GM18873 (cell line): ENCODE data around the gene GIN1.
"Not testable (repeated sequence)": the region's sequence is repeated elsewhere in the genome, so short reads cannot be mapped to it uniquely, and the experiment has no call there.

Source experiments
- ATAC-seq: cut with Tn5 transposase; IDR thresholded peaks from one replicate; pipeline ENCODE4 v1.9.1; 2021; ENCODE audit warnings: mild to moderate bottlenecking, moderate library complexity, moderate number of reproducible peaks; ENCODE audit not compliant: unreplicated experiment, low FRiP score

GIN1 gene

DNA sequence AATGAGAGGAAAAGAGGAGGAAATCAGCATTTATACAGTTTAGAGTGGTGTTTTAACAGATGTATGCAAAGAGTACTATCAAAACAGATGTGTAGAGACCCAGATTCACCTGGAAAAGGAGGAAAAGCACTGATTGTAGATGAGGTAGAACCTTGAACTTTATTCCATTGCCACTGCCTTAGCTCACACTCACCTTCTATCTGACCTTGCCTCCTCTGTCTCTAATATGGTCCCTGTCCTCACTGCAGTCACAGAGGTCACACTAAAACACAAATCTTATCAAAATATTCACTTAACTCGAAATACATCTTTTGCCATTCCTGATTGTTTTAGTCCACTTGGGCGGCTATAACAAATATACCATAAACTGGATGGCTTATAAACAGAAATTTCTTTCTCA is 7.0 kb downstream of the GIN1 start:
- no peak for ATAC-seq

DNA sequence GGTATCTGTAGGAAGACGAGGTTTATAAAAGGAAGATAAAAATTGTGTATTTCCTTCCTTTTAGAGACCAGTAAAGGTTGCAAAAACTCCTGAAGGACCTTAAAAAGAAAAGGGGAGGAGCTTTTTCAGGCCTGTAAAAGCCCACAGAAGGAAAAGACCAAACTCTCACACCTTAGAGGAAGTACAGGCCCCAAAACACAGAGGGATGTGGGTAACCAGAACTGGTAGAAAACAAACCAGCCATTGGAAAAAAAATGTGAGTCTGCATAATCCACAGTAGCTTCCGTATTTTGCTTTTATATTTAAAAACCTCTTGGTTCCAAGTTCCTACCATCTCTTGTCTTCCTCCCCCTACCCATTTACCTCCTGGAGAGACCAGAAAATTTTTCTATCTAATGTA is 8.5 kb downstream of the GIN1 start:
- no peak for ATAC-seq

DNA sequence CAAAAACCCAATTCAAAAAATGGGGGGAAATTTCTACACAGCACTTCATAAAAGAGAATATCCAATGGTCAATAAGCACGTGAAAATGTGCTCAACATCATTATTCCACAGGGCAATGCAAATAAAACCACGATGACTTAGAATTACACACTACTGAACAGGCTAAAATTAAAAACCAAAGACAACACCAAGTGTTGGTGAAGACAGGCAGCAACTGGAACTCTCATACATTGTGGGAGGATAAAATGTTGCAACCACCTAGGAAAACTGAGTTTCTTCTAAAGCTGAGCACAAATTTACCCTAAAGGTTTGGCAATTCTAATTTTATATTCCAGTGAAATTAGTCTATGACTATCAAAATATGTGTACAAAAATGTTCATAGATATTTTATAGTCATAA is 9.5 kb downstream of the GIN1 start:
- ATAC-seq, result no peak

DNA sequence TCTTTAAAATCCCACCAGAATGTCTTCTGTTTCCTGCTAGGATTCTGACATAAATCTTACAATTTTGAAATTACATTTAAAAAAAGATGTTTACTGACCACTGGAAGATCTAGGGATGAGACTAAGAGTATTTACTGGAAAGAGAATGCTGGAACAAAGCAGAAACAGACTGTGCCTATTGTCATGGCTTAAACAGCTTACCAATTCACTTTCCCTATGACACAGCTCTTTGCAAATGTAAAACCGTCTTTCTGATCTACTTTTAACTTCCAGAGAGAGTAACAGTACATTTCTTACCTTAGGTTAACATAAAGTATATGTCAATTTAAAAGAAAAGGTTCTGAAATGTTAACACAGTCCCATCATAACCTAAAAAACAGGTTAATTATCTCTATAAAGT is 10.7 kb downstream of the GIN1 start:
- ATAC-seq, result no peak

DNA sequence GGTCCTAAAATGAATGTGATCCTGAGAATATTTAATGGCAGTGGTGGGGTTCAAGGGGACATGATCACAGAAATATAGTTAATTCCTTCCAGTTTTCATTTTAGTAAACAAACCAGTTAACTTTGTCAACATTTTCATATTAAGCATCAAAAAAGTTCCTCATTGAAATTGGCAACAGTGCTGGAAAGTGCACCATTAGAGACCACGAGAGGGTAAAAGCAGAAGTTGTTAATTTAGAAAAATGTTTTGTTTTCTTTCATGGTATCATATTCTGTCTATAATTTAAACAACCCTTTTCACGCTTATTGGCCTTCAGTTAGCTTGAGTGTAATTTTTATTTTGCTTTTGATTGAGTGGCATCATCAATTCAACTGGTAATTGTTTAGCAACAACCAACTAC is 11.9 kb downstream of the GIN1 start:
- no peak for ATAC-seq

DNA sequence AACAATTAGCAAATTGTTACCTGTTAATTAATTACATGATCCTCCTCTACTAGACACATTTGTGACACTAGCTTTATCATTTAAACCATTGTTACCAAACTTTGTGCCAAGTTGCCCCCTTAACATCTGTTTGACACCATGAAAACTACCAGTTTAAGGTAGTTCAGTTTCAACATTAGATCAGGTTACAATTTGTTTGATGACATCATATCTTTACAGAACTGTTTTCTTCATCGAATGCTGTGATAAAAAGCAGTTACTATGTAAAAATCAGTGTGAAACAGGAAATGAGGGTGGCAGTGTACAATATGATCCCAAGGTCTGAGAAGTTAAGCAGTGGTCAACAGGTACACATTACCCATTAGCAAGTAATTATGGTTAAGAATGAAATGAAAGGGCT is 17.7 kb downstream of the GIN1 start:
- ATAC-seq, result no peak

DNA sequence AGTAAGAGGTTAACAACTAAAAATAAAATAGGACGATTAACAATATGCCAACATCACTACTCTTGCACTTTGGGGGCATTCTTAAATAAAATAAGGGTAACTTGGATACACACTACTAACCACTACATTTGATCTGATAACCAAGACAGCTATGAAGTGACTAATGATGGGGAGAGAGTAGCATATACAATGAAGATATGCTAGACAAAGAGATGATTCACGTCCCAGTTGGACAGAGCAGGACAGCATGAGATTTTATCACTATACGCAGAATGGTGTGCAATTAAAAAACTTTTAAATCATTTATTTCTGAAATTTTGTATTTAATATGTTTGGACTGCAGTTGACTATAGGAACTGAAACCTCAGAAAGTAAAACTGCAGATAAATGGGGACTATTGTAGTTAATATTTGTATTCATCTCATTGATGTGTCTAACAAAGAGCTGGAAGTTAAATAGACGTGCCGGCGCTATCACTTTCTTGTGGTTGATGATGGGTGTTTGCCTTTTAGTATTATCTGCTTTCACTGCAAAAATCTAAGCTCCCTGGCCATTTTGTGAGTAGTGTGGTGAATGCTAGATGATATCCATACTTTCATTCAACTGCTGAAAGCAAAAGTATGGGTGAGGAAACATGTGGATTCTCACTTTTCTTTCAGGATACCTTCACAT is 18.7 kb downstream of the GIN1 start:
- no peak for ATAC-seq

DNA sequence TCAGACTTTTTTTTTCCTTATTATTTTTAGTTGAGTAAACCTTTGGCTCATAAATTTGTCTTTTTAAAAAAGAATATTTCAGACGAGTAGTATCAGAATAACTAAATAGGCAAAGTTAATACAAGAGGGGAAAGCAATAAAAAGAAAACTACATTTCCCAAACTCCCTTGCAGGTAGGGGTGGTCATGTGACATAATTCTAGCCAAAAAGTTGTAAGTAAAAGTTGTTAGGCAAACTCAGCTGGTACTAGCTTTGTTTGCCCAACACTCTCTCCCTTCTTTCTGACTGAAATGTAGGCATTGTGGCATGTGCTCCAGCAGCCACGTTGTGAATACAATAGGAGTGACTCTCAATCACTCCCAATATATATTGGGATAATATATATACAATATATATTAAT is 20.9 kb downstream of the GIN1 start:
- no peak for ATAC-seq

DNA sequence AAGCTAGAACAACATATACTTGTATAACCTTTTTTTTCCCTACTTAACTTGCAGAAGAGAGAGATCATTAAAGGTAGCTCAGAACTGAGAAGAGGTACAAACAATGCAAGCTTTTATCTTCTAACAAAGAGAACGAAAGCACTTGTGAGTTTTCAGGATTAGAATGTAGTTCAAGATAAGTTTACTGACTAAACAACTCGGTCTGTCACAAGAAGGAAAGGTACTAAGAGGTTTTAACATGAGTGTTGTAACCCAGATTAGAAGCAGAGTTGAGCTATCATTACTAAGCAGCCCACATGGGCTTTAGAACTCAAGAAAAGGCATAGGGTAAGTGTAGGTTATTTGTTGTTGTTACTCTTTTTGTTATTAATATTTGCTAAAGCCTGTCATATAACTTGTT is 25.2 kb downstream of the GIN1 start:
- no peak for ATAC-seq

DNA sequence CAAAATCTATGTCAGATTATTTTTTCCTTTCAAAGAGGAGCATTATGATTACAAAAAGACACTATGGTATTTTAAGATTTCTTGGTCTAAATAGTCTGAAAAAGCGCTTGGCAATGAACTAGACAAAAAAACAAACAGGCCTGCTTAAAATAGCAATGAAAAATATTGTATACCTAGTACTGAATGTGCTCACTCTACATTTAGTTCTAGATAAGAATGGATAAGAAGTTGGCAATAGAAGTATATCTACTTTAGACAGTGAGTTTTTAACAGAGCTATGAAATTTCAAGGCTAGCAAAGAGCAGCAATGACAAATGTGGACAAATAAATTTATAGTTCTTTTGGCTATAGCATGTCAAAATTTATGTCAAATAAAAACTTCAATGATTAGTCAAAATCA is 26.2 kb downstream of the GIN1 start:
- ATAC-seq, result no peak

DNA sequence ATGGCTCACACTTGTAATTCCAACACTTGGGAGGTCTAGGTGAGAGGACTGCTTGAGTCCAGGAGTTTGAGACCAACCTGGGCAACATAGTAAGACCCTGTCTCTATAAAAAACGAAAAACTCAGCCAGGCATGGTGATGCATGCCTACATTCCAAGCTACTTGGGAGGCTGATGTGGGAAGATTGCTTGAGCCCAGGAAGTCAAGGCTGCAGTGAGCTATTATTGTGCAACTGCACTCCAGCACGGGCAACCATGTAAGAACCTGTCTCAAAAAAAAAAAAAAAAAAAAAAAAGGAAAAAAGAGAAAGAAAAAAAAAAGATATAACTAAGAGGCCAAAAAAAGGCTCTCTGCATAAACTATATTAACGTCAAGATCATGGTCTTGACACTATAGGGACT is 27.3 kb downstream of the GIN1 start:
- ATAC-seq, result no peak

DNA sequence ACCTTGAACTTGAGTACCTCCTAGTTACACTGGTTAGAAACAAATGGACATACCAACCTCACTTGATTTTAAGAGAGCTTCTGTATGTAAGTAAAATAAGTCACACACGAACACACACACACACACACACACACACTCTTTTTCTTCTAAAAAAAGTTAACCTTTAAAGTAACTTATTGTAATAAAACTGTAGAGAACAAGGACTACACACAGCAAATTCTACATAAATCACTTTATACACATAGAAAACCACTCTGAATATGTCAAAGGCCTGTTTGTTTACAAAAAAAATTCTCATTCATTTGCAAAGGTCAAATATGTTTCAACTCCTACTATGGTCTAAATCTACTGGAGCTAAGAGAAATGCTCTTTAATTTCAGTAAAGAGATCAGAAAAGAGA is 29.1 kb downstream of the GIN1 start:
- ATAC-seq, result no peak

DNA sequence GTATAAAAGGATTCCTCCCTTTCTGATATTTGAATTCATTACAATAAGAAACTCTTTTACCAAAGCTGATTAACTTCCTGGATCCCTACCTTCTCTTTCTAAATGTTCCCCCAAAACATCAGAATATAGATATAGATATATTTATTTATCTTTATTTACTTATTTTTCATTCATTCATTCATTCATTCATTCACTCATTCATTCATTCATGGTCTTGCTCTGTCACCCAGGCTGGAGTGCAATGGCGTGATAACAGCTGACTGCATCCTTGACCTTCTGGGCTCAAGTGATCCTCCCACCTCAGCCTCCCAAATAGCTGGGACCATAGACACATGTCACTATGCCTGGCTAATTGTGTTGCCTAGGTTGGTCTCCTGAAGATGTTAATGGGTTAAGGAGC is 30.7 kb downstream of the GIN1 start:
- ATAC-seq, result no peak

DNA sequence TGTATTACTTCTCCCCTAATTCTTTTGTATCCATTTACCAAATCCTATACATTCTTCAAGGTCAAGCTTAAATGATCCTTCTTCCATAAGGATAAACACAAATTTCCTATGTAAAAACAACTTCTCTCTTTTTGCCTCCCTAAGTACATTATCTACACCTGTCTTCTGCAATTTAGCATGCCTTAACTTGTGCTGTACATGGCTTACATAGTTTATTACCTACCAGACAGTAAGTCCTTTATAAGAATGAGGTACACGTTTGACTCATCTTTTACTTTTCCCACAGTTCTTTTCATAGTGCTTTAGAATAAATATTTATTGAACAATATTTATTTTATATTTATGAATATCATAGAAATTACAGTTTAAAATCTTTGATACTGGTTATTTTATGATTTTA is 33.4 kb downstream of the GIN1 start:
- no peak for ATAC-seq

DNA sequence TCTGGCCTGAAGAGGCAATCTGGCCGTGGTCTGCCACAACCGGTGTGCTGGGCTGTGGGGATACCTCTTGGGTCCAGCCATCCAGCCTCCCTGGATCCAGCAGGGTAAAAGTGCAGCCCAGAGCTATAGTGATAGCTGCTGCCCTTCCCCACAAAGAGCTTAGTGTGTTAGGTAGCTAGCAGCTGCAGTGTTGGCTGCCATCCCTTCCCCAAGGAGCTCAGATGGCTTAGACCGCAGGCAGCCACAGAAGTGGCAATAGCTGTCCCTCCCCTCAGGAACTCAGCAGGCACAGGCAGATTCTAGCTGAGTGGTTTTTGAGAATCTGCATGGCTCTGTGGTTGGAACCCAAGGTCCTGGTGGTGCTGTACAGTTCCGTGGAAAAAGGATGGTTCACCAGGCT is 40.1 kb downstream of the GIN1 start:
- no peak for ATAC-seq

DNA sequence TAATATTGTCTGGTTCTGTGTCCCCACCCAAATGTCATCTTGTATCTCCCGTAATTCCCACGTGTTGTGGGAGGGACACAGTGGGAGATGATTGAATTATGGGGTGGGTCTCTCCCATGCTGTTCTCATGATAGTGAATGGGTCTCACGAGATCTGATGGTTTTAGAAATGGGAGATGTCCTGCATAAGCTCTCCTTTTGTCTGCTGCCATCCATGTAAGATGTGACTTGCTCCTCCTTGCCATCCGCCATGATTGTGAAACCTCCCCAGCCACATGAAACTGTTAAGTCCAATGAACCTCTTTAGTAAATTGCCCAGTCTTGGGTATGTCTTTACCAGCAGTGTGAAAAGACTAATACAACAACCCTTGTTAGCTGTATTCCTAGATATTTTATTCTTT is 44.5 kb downstream of the GIN1 start:
- ATAC-seq, result no peak

DNA sequence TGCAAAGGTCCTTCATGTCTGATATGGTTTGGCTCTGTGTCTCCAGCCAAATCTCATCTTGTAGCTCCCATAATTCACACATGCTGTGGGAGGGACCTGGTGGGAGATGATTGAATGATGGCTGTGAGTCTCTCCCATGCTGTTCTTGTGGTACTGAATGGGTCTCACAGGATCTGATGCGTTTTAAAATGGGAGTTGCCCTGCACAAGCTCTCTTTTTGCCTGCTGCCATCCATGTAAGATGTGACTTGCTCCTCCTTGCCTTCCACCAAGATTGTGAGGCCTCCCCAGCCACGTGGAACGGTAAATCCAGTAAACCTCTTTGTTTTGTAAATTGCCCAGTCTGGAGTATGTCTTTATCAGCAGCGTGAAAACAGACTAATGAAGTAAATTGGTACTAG is 46.4 kb downstream of the GIN1 start:
- ATAC-seq, result not testable (repeated sequence)

DNA sequence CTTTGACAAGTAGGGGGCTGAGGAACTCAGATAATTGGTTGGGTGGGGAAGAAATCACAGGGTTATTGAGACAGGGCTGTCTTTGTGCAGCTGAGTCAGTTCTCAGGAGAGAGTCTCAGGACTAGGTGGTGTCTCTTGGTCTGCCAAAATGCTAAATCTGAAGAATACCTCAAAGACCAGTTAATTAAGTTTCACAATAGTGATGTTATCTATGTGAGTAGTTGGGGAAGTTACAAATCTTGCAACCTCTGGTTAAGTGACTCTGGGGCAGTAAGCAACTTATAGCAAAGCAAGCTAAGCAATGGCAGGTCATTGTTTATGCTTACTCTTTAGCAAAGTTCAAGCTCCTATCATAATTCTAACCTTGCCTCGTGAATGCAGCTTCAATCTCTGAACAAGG is 53.6 kb downstream of the GIN1 start:
- ATAC-seq, result no peak

DNA sequence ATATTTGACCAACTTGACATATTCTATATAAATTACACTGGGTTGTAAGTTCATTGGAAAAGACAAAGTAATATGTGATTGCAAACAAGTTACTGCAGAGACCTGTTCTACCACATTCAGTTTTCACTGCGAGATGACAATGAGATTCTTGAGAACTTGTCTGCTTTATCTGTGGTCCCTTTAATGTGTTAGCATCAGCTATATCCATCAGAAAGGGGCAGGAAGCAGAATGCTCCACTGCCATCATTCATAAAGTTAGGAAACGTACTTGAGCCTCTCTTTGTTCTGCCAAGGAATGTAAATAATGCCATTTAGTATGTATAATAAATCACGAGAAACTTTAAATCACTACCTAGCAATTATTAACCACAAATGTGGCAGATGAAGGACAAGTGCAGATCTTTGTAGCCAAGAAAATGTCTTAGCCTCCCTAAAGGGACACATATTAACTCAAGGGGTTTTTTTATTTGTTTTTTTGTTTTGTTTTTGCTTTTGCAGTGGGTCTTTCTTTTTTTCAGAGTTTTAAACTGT is 59.4 kb downstream of the GIN1 start:
- no peak for ATAC-seq

DNA sequence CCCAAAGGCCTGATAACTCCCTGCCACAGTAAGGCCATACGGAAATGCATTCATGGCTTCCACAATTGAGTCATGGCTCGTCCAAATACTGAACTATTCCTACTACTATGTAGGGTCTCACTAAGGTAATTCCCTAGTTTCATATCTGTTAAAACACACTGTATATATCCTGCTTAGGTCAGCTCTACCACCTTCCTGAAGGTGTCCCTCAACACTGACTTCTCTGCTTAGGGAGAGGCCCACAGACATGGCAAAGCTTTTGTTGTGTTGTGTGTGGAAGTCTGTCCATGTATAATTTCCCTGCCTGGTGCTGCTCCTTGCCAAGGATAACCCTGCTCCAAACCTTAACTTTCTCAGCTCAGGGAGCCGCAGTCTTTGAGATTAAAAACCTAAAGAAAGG is 60.4 kb downstream of the GIN1 start:
- no peak for ATAC-seq

DNA sequence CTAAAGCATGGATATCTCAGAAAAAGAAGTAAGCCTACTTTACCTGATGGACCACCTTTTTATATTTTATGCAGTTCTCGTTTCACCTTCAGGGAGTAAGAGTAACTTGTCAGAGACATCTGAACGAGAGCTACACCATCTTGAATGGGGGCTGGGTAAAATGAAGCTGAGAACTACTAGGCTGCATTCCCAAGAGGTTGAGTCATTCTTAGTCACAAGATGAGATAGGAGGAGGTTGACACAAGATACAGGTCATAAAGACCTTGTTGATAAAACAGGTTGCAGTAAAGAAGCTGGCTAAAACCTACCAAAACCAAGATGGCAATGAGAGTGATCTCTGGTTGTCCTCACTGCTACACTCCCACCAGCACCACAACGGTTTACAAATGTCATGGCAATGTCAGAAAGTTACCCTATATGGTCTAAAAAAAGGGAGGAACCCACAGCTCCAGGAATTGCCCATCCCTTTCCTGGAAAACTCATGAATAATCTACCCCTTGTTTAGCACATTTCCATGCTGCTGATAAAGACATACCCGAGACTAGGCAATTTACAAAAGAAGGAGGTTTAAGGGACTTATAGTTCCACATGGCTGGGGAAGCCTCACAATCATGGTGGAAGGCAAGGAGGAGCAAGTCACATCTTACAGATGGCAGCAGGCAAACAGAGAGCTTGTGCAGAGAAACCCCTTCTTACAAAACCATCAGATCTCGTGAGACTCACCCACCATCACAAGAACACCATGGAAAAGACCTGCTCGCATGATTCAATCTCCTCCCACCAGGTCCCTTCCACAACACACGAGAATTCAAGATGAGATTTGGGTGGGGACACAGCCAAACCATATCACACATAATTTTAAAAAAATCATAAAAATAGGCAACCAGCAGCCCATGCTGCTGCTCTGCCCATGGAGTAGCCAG is 62.5 kb downstream of the GIN1 start:
- no peak for ATAC-seq

DNA sequence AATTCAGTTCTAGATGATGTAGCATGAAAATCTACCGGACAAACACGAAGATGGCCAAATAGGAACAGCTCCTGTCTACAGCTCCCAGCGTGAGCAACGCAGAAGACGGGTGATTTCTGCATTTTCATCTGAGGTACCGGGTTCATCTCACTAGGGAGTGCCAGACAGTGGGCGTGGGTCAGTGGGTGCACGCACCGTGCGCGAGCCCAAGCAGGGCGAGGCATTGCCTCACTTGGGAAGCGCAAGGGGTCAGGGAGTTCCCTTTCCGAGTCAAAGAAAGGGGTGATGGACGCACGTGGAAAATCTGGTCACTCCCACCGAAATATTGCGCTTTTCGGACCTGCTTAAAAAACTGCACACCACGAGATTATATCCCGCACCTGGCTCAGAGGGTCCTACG is 73.2 kb downstream of the GIN1 start:
- not testable (repeated sequence) for ATAC-seq
